ENCODE data around the gene RAB11B. TPM values are rescaled to one million over a fixed set of nuclear protein-coding genes. Genes with fewer than 3 reads are reported as not detected.

Gene RAB11B
- total and polyA plus RNA-seq, 9 of the 15 experiments (the other 6 are each of a cell fraction or from before 2014, with no cell fraction given) = 0.74 to 71.0 (median 13.8) TPM

GRCh38 chr19:8396563-8397203 lies 6.5 kb downstream of the RAB11B start (continued):
- TF ChIP-seq STAT6 (CRISPR knock-in tag; IDR thresholded peaks at IDR 0.05) (no peak), ZNF124 (CRISPR knock-in tag; IDR thresholded peaks at IDR 0.05) (no peak), ZC3H8 (IDR thresholded peaks at IDR 0.05) (no peak), EWSR1 (IDR thresholded peaks at IDR 0.05; ENCODE audit: borderline replicate concordance, low read depth, partially characterized antibody) (no peak), EHMT2 (IDR thresholded peaks at IDR 0.05) (no peak), MCM2 (IDR thresholded peaks at IDR 0.05; ENCODE audit: low read depth) (no peak), ZNF3 (CRISPR knock-in tag; IDR thresholded peaks at IDR 0.05) (no peak), SNRNP70 (optimal IDR thresholded peaks at IDR 0.05; ENCODE audit: low read depth, low read length) (no peak), TOE1 (IDR thresholded peaks at IDR 0.05; ENCODE audit: borderline replicate concordance) (no peak), TOE1 (CRISPR knock-in tag; IDR thresholded peaks at IDR 0.05; ENCODE audit: borderline replicate concordance, low read depth) (no peak), TFAP4 (CRISPR knock-in tag; IDR thresholded peaks at IDR 0.05; ENCODE audit: borderline replicate concordance) (no peak; the same call in 1 of the 2 replicates), ZNF253 (CRISPR knock-in tag; conservative IDR thresholded peaks at IDR 0.05) (no peak), FOXJ3 (CRISPR knock-in tag; IDR thresholded peaks at IDR 0.05) (no peak), FOXO4 (CRISPR knock-in tag; IDR thresholded peaks at IDR 0.05) (no peak), HIVEP1 (CRISPR knock-in tag; IDR thresholded peaks at IDR 0.05) (no peak), MYC (IDR thresholded peaks at IDR 0.05; ENCODE audit: low read depth, low read length) (0 out of 2 replicates have a peak, but pooled peaks have one; percentile 19), MYC (CRISPR knock-in tag; IDR thresholded peaks at IDR 0.05; ENCODE audit: borderline replicate concordance, low read depth) (no peak), ZBED1 (IDR thresholded peaks at IDR 0.05) (no peak), KHSRP (IDR thresholded peaks at IDR 0.05) (no peak), FOXA3 (CRISPR knock-in tag; conservative IDR thresholded peaks at IDR 0.05 in 1 of 2, IDR thresholded peaks at IDR 0.05 in 1 of 2) (no peak), ARID3A (IDR thresholded peaks at IDR 0.05; ENCODE audit: borderline replicate concordance, low read depth, low read length) (no peak), ZBTB1 (CRISPR knock-in tag; IDR thresholded peaks at IDR 0.05; ENCODE audit: borderline replicate concordance, low read depth) (no peak), TEAD4 (IDR thresholded peaks at IDR 0.05; ENCODE audit: low read length) (no peak), TEAD4 (CRISPR knock-in tag; IDR thresholded peaks at IDR 0.05; ENCODE audit: borderline replicate concordance) (no peak)

Measured in K562 (cell line).